Spinal cord (tissue), 10 donors: ENCODE data around the gene DDO. TPM values are rescaled to one million over a fixed set of nuclear protein-coding genes. Genes with fewer than 3 reads are reported as not detected.

Experiments used
- DNase-seq, 6 donors: peaks; one replicate each; pipeline versions ENCODE4 v3.0.0 to v3.0.0-alpha.2; 2013 to 2015; ENCODE audit warnings: low spot score in 6 of 6, low read depth in 4 of 6
- H3K27ac ChIP-seq: one replicate; pipeline ENCODE4 v1.5.1; 2013; ENCODE audit warnings: low read depth, low read length, control low read depth
- H3K27me3 ChIP-seq: one replicate; pipeline ENCODE4 v1.6.1; 2013; ENCODE audit warnings: low read length; ENCODE audit not compliant: control insufficient read depth, insufficient read depth
- H3K36me3 ChIP-seq: one replicate; pipeline ENCODE4 v1.6.1; 2013; ENCODE audit warnings: low read length; ENCODE audit not compliant: control insufficient read depth, insufficient read depth
- H3K4me1 ChIP-seq: one replicate; pipeline ENCODE4 v1.6.1; 2013; ENCODE audit warnings: low read length; ENCODE audit not compliant: control insufficient read depth, insufficient read depth
- H3K4me3 ChIP-seq: one replicate; pipeline ENCODE4 v1.5.1; 2013; ENCODE audit warnings: low read depth, low read length, control low read depth
- H3K9me3 ChIP-seq: one replicate; pipeline ENCODE4 v1.6.1; 2013; ENCODE audit warnings: low read length; ENCODE audit not compliant: control insufficient read depth, insufficient read depth
- WGBS: methylation state at CpG from one replicate; pipeline ENCODE4 v1.1.5; 2013; ENCODE audit warnings: missing lambda C conversion rate; ENCODE audit not compliant: insufficient coverage; 5-methylcytosine and 5-hydroxymethylcytosine counted together
- polyA plus RNA-seq, 2 donors: library from polyadenylated mRNA; unstranded; fragments of 120-200 nt; gene quantifications; one replicate each; pipeline ENCODE4 v1.2.1, GENCODE V29; 2013; ENCODE audit not compliant: insufficient read length in 2 of 2
- total RNA-seq, 2 donors: library from RNA; depleted of rRNA in 1 of 2; stranded (reverse); fragments of 120-200 nt in 1 of 2; fragments of >200 nt in 1 of 2; gene quantifications; one replicate each; pipeline versions ENCODE4 v1.2.3 to v1.2.4, GENCODE V29; 2013 to 2014
- donor health status: healthy.

DDO gene
- total and polyA plus RNA-seq, 4 donors: 0.44 to 0.98 (median 0.85) TPM

- WGBS: 40% methylated on average over 1 of the region's 3 CpGs
- Histone ChIP-seq H3K36me3 (no peaks in the 10 kb centered on the region), H3K4me1 (peaks cover 16% of the 10 kb centered on the region), H3K27me3 (peaks cover 6% of the 10 kb centered on the region), H3K9me3 (no peaks in the 10 kb centered on the region), H3K4me3 (no peak overlapping the region), H3K27ac (no peak overlapping the region)
- DNase-seq: no peak
These were observed 54.7 kb downstream of the DDO start for GRCh38 chr6:110360676-110361075.

DNA sequence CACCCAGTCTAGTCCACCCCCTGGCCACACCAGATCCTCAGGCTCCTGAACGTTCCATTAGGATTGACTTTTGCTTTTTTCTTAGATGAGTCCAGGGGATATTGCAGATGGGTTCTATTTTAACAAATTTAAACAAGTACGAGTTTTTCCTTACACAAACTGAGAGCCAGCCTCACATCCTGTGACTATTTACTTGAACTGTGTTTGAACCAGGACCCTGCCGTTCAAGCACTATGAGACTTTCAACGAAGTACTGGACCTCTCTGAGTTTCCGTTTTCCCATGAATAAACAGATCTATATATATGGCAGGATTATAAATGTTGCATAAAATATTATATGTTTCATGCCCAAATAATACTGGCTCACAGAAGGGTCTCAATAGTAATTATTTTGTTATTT lies 55.8 kb downstream of the DDO start:
- Histone ChIP-seq H3K27ac (peak overlapping the region; percentile 70), H3K36me3 (no peaks in the 10 kb centered on the region), H3K27me3 (peaks cover 6% of the 10 kb centered on the region), H3K4me1 (peaks cover 16% of the 10 kb centered on the region), H3K4me3 (no peak overlapping the region), H3K9me3 (no peaks in the 10 kb centered on the region)
- no peak for DNase-seq
- no CpG with 5 or more reads among the region's 5 CpGs for WGBS

GRCh38 chr6:110358553-110359160 lies 56.7 kb downstream of the DDO start:
- WGBS: no CpG with 5 or more reads among the region's 13 CpGs
- H3K4me1 ChIP-seq: peaks cover 16% of the 10 kb centered on the region

DNA sequence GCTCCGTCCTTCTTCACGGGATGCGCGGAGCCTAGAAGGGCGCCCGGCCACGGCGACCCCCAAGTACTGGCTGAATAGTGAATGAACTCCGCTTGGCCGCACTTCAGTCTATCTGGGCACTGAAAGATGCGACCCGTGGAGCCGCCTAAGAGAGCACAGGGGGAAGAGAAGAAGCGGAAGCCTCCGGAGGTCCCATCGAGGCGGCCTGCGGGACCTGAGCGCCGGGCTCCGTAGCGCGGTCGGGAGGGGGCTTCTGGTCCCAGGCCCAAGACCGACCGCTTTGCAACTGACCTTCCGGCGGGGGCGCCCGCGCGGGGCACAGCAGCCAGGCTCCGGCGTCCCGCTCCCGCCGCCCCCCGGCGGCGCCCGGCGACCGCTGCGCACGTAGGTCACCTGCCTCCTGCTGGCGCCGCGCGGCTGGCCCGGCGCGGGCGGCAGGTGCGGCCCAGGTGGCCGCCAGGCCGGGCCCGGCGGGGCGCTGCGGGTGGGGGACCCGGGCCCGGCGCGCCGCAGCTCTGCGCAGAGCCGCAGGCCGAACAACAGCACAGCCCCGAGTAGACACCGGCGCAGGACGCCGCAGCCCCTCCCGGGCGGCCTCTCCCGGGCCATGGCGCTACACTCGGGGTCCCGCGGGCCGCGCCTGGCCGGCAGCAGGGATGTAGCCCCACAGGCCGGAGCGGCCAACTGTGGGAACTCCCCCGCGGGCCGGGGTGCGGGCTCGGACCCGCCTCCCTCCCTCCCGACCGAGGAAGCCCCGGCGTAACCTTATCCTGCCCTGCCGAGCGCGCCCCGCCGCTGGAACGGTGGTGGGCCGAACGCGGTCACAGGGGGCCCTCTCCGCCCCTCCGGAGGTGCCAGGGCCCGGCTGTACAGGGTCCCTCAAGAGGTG lies 57.5 kb downstream of the DDO start, which contains the start of gene METTL24:
Gene METTL24 (minus strand): TSS at position 686 of the 889 bp plus-strand sequence. CDS start 77 bp downstream, at position 609.
- under 1% methylated on average over 107 of the region's 107 CpGs for WGBS
- peak within 1 kb of the TSS; percentile 70 for H3K27ac ChIP-seq

More at GRCh38 chr6:110358553-110359160, 56.7 kb downstream of the DDO start:
- peak in 2 of 6 donors; percentile 45 to 69 for DNase-seq
- H3K4me3 ChIP-seq: peak overlapping the region; percentile 24
- peak overlapping the region; percentile 70 for H3K27ac ChIP-seq
- no peaks in the 10 kb centered on the region for H3K9me3 ChIP-seq
- H3K36me3 ChIP-seq: no peaks in the 10 kb centered on the region
- H3K27me3 ChIP-seq: peaks cover 6% of the 10 kb centered on the region

GRCh38 chr6:110357298-110357663 lies 58.1 kb downstream of the DDO start:
- Histone ChIP-seq H3K27ac (peak overlapping the region; percentile 53), H3K36me3 (no peaks in the 10 kb centered on the region), H3K4me3 (peak overlapping the region; percentile 35), H3K9me3 (no peaks in the 10 kb centered on the region), H3K4me1 (peaks cover 16% of the 10 kb centered on the region), H3K27me3 (peaks cover 6% of the 10 kb centered on the region)
- 25% methylated on average over 14 of the region's 14 CpGs for WGBS
- DNase-seq: no peak

More for the DNA sequence above, 57.5 kb downstream of the DDO start, which contains the start of gene METTL24:
- DNase-seq: peak in 2 of 6 donors; percentile 51 to 55
- H3K4me1 ChIP-seq: peaks cover 16% of the 10 kb centered on the region
- H3K36me3 ChIP-seq: no peaks in the 10 kb centered on the region
- H3K27me3 ChIP-seq: peaks cover 6% of the 10 kb centered on the region
- no peaks in the 10 kb centered on the region for H3K9me3 ChIP-seq
- H3K4me3 ChIP-seq: peak within 1 kb of the TSS; percentile 35

GRCh38 chr6:110356778-110357177 lies 58.6 kb downstream of the DDO start:
- Histone ChIP-seq H3K27me3 (peaks cover 6% of the 10 kb centered on the region), H3K36me3 (no peaks in the 10 kb centered on the region), H3K4me1 (peaks cover 16% of the 10 kb centered on the region), H3K27ac (peak overlapping the region; percentile 53), H3K4me3 (no peak overlapping the region), H3K9me3 (no peaks in the 10 kb centered on the region)
- 68% methylated on average over 15 of the region's 15 CpGs for WGBS
- no peak for DNase-seq

DNA sequence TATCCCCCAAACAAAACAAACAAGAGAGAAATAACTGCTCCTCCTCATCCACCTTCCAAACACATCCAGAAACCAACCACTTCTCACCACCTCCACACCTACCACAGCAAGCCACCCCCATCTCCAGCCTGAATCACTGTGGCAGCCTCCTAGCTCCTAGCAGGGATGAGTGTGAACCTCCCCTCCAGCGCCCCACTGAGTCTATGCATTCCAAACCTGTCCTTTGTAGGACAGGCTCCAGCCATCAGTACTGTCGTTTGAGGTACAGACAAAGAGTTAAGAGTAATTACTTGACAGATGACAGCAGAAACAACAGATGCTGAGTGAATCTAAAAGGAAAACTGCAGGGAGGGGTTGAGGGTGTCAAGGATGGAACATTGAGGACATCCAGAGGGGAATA lies 59.6 kb downstream of the DDO start:
- Histone ChIP-seq H3K27me3 (peaks cover 6% of the 10 kb centered on the region), H3K36me3 (no peaks in the 10 kb centered on the region), H3K4me3 (no peak overlapping the region), H3K4me1 (peaks cover 16% of the 10 kb centered on the region), H3K9me3 (no peaks in the 10 kb centered on the region), H3K27ac (no peak overlapping the region)
- DNase-seq: no peak
- WGBS: 17% methylated on average over 1 of the region's 2 CpGs

GRCh38 chr6:110355022-110355421 lies 60.4 kb downstream of the DDO start:
- 80% methylated on average over 1 of the region's 2 CpGs for WGBS
- H3K4me3 ChIP-seq: no peak overlapping the region
- no peak overlapping the region for H3K27ac ChIP-seq
- no peak for DNase-seq
- H3K27me3 ChIP-seq: peaks cover 6% of the 10 kb centered on the region
- H3K9me3 ChIP-seq: no peaks in the 10 kb centered on the region
- H3K36me3 ChIP-seq: no peaks in the 10 kb centered on the region
- H3K4me1 ChIP-seq: peaks cover 16% of the 10 kb centered on the region

- peak in 1 of 6 donors; percentile 62 for DNase-seq
- no peaks in the 10 kb centered on the region for H3K36me3 ChIP-seq
- no peak overlapping the region for H3K27ac ChIP-seq
- H3K4me3 ChIP-seq: no peak overlapping the region
- H3K9me3 ChIP-seq: no peaks in the 10 kb centered on the region
- H3K27me3 ChIP-seq: peaks cover 6% of the 10 kb centered on the region
- WGBS: no CpG with 5 or more reads among the region's 2 CpGs
- peaks cover 20% of the 10 kb centered on the region for H3K4me1 ChIP-seq
These were observed 61.2 kb downstream of the DDO start for GRCh38 chr6:110354153-110354552.
